ENCODE measurements around the gene SUGCT. TPM values are rescaled to one million over a fixed set of nuclear protein-coding genes. Genes with fewer than 3 reads are reported as not detected.

Gene SUGCT
- total and polyA plus RNA-seq, 5 donors from 2014 or later: 0.52 to 3.1 (median 1.5) TPM; not detected in 1

- Histone ChIP-seq H3K4me3 (ENCODE audit: low read depth, low read length) (no peak overlapping the region), H3K9me3 (ENCODE audit: control insufficient read depth in 2 of 2, low read length in 2 of 2) (no peaks in the 10 kb centered on the region), H3K27ac (ENCODE audit: insufficient read depth, low read length, poor library complexity, severe bottlenecking) (no peak overlapping the region), H3K27me3 (ENCODE audit: control insufficient read depth, insufficient read depth, low read length) (no peaks in the 10 kb centered on the region), H3K36me3 (ENCODE audit: control insufficient read depth, insufficient read depth, low read length) (no peaks in the 10 kb centered on the region), H3K4me1 (ENCODE audit: control insufficient read depth, insufficient read depth, low read length, poor library complexity, severe bottlenecking) (no peaks in the 10 kb centered on the region)
- H3K27ac Mint-ChIP-seq: no peak overlapping the region
- no peaks in the 10 kb centered on the region for H3K4me1 Mint-ChIP-seq
- ATAC-seq (ENCODE audit: low read depth in 2 of 2) (no peak), DNase-seq (no peak)
- peaks cover 0 to 1% (median 0%) of the 10 kb centered on the region in 7 donors for H3K9me3 Mint-ChIP-seq
- H3K36me3 Mint-ChIP-seq: peaks cover 3% of the 10 kb centered on the region
- H3K4me3 Mint-ChIP-seq: no peak overlapping the region
- no peaks in the 10 kb centered on the region for H3K27me3 Mint-ChIP-seq
Measured at GRCh38 chr7:40186586-40186985, 51.8 kb downstream of the SUGCT start.

DNA sequence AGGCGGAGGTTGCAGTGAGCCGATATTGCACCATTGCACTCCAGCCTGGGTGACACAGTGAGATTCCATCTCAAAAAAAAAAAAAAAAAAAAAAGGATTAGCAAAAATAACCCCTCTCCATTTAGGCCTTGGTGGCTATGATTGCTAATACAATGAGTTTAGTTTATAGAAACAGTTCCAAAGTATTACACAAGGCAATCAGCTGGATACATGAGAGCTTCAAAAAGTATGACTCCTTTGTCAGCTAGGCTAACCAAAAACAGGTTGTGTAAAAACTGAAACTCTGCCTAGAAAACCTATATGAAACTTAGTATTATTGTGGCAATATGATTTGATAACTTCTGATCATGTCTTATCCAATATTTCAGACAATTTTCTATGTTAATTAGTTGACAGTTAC lies 57.2 kb downstream of the SUGCT start:
- no peaks in the 10 kb centered on the region for H3K27me3 Mint-ChIP-seq
- H3K36me3 Mint-ChIP-seq: no peaks in the 10 kb centered on the region
- H3K9me3 Mint-ChIP-seq: no peaks in the 10 kb centered on the region
- no peak overlapping the region for H3K4me3 ChIP-seq (ENCODE audit: low read depth, low read length)
- no peaks in the 10 kb centered on the region for H3K4me1 ChIP-seq (ENCODE audit: control insufficient read depth, insufficient read depth, low read length, poor library complexity, severe bottlenecking)
- H3K36me3 ChIP-seq (ENCODE audit: control insufficient read depth, insufficient read depth, low read length): no peaks in the 10 kb centered on the region
- no peaks in the 10 kb centered on the region for H3K27me3 ChIP-seq (ENCODE audit: control insufficient read depth, insufficient read depth, low read length)
- ATAC-seq (ENCODE audit: low read depth in 2 of 2) (no peak), DNase-seq (no peak)
- no peak overlapping the region for H3K27ac Mint-ChIP-seq
- no peak overlapping the region for H3K4me3 Mint-ChIP-seq
- H3K27ac ChIP-seq (ENCODE audit: insufficient read depth, low read length, poor library complexity, severe bottlenecking): no peak overlapping the region
- H3K4me1 Mint-ChIP-seq: no peaks in the 10 kb centered on the region
- no peaks in the 10 kb centered on the region for H3K9me3 ChIP-seq (ENCODE audit: control insufficient read depth in 2 of 2, low read length in 2 of 2)

GRCh38 chr7:40194745-40195144 lies 59.9 kb downstream of the SUGCT start:
- no peak overlapping the region for H3K4me3 Mint-ChIP-seq
- H3K36me3 Mint-ChIP-seq: no peaks in the 10 kb centered on the region
- no peaks in the 10 kb centered on the region for H3K4me1 Mint-ChIP-seq
- H3K9me3 Mint-ChIP-seq: no peaks in the 10 kb centered on the region
- DNase-seq (no peak), ATAC-seq (ENCODE audit: low read depth in 2 of 2) (no peak)
- no peak overlapping the region for H3K27ac ChIP-seq (ENCODE audit: insufficient read depth, low read length, poor library complexity, severe bottlenecking)
- H3K9me3 ChIP-seq (ENCODE audit: control insufficient read depth in 2 of 2, low read length in 2 of 2): no peaks in the 10 kb centered on the region
- no peaks in the 10 kb centered on the region for H3K27me3 ChIP-seq (ENCODE audit: control insufficient read depth, insufficient read depth, low read length)
- H3K27me3 Mint-ChIP-seq: no peaks in the 10 kb centered on the region
- H3K4me1 ChIP-seq (ENCODE audit: control insufficient read depth, insufficient read depth, low read length, poor library complexity, severe bottlenecking): no peaks in the 10 kb centered on the region
- H3K36me3 ChIP-seq (ENCODE audit: control insufficient read depth, insufficient read depth, low read length): no peaks in the 10 kb centered on the region
- H3K4me3 ChIP-seq (ENCODE audit: low read depth, low read length): no peak overlapping the region
- H3K27ac Mint-ChIP-seq: no peak overlapping the region

DNA sequence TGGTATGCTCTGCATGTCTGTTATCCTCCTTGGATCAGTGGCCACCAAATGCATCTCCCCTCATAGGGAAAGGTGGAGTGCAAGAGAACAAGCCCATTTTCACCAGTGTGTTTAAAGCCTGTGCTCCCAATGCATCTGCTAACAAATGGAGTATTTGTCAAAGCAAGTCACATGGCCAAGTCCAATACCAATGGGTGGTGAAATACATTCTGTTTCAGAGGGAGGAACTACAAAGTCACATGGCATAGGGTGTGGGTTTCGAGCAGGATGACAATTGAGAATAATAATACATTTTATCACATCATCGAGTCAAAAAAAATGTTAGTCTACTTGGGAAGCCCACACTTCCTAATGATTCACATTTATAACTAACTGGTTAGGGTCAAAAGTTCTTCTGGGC lies 62.7 kb downstream of the SUGCT start:
- H3K4me3 ChIP-seq (ENCODE audit: low read depth, low read length): no peak overlapping the region
- H3K4me1 ChIP-seq (ENCODE audit: control insufficient read depth, insufficient read depth, low read length, poor library complexity, severe bottlenecking): no peaks in the 10 kb centered on the region
- no peak overlapping the region for H3K27ac ChIP-seq (ENCODE audit: insufficient read depth, low read length, poor library complexity, severe bottlenecking)
- H3K36me3 ChIP-seq (ENCODE audit: control insufficient read depth, insufficient read depth, low read length): no peaks in the 10 kb centered on the region
- ATAC-seq (ENCODE audit: low read depth in 2 of 2) (no peak), DNase-seq (no peak)
- no peaks in the 10 kb centered on the region for H3K9me3 ChIP-seq (ENCODE audit: control insufficient read depth in 2 of 2, low read length in 2 of 2)
- no peaks in the 10 kb centered on the region for H3K27me3 ChIP-seq (ENCODE audit: control insufficient read depth, insufficient read depth, low read length)
- Mint-ChIP-seq H3K36me3 (no peaks in the 10 kb centered on the region), H3K4me3 (no peak overlapping the region), H3K9me3 (no peaks in the 10 kb centered on the region), H3K4me1 (no peaks in the 10 kb centered on the region), H3K27ac (no peak overlapping the region), H3K27me3 (no peaks in the 10 kb centered on the region)

DNA sequence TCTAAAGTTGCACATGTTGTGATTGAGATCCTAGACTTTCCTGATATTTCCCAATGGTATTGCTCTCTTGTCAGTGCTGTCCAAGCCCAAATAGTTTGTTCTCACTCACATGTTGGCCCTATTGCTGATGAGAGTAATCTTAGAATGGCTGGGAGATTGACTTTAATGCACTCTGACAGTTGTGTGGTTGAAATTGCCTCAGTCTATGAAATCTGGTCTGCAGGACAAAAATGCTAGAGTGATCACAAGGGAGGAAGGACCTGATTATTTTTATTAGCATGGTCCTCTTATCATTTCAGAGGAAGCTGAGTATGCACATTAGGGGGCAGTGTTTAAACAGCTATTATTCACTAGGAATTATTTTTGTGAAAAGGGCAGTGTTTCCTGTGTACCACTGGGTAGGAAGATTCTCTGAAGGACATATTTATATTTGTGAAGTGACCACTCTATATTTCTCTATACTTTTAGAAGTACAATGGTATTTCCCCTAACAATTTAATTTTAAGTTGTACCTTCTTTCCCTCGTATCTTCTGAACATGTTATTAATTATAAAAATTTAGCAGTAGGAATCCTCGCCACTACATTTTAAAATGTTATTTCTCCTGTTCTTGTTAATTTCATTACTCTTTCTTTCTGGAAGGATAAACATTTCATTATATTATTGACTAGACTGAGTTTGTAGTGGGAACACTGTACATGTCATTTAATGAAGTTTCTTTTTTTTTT lies 64.4 kb downstream of the SUGCT start:
- DNase-seq (no peak), ATAC-seq (ENCODE audit: low read depth in 2 of 2) (no peak)
- H3K27me3 ChIP-seq (ENCODE audit: control insufficient read depth, insufficient read depth, low read length): no peaks in the 10 kb centered on the region
- no peaks in the 10 kb centered on the region for H3K9me3 ChIP-seq (ENCODE audit: control insufficient read depth in 2 of 2, low read length in 2 of 2)
- Mint-ChIP-seq H3K9me3 (no peaks in the 10 kb centered on the region), H3K36me3 (no peaks in the 10 kb centered on the region), H3K4me1 (no peaks in the 10 kb centered on the region), H3K27ac (no peak overlapping the region), H3K27me3 (no peaks in the 10 kb centered on the region), H3K4me3 (no peak overlapping the region)
- no peak overlapping the region for H3K27ac ChIP-seq (ENCODE audit: insufficient read depth, low read length, poor library complexity, severe bottlenecking)
- H3K4me3 ChIP-seq (ENCODE audit: low read depth, low read length): no peak overlapping the region
- H3K36me3 ChIP-seq (ENCODE audit: control insufficient read depth, insufficient read depth, low read length): no peaks in the 10 kb centered on the region
- no peaks in the 10 kb centered on the region for H3K4me1 ChIP-seq (ENCODE audit: control insufficient read depth, insufficient read depth, low read length, poor library complexity, severe bottlenecking)

GRCh38 chr7:40200791-40201190 lies 66.0 kb downstream of the SUGCT start:
- Mint-ChIP-seq H3K27ac (no peak overlapping the region), H3K9me3 (no peaks in the 10 kb centered on the region), H3K4me3 (no peak overlapping the region), H3K27me3 (no peaks in the 10 kb centered on the region), H3K36me3 (no peaks in the 10 kb centered on the region), H3K4me1 (no peaks in the 10 kb centered on the region)
- H3K27me3 ChIP-seq (ENCODE audit: control insufficient read depth, insufficient read depth, low read length): no peaks in the 10 kb centered on the region
- DNase-seq: no peak
- no peaks in the 10 kb centered on the region for H3K4me1 ChIP-seq (ENCODE audit: control insufficient read depth, insufficient read depth, low read length, poor library complexity, severe bottlenecking)
- no peaks in the 10 kb centered on the region for H3K9me3 ChIP-seq (ENCODE audit: control insufficient read depth in 2 of 2, low read length in 2 of 2)
- no peak overlapping the region for H3K4me3 ChIP-seq (ENCODE audit: low read depth, low read length)
- H3K27ac ChIP-seq (ENCODE audit: insufficient read depth, low read length, poor library complexity, severe bottlenecking): no peak overlapping the region
- no peak for ATAC-seq (ENCODE audit: low read depth in 2 of 2)
- H3K36me3 ChIP-seq (ENCODE audit: control insufficient read depth, insufficient read depth, low read length): no peaks in the 10 kb centered on the region

DNA sequence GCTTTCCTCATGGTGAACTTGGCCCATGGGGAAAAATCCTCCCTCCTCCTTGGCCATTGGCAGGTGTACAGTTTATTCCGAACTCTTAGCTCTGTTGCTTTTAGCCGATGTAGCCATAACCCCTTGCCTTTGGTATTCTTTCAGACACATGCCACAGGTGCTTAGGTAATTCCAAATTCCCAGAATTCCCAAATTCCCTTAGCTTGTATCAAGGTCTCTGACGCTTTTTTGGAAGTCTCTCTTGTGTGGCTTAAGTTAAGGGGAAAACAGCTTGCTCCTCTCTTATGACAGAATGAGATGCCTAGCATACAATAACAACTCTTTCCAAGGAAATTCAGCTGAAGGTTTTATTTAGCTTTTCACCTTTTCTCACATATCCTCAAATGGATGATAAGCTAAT lies 68.0 kb downstream of the SUGCT start:
- no peak overlapping the region for H3K4me3 Mint-ChIP-seq
- no peak overlapping the region for H3K27ac Mint-ChIP-seq
- H3K4me3 ChIP-seq (ENCODE audit: low read depth, low read length): no peak overlapping the region
- ATAC-seq (ENCODE audit: low read depth in 2 of 2) (no peak), DNase-seq (no peak)
- no peaks in the 10 kb centered on the region for H3K36me3 Mint-ChIP-seq
- no peak overlapping the region for H3K27ac ChIP-seq (ENCODE audit: insufficient read depth, low read length, poor library complexity, severe bottlenecking)
- no peaks in the 10 kb centered on the region for H3K27me3 Mint-ChIP-seq
- H3K36me3 ChIP-seq (ENCODE audit: control insufficient read depth, insufficient read depth, low read length): no peaks in the 10 kb centered on the region
- no peaks in the 10 kb centered on the region for H3K27me3 ChIP-seq (ENCODE audit: control insufficient read depth, insufficient read depth, low read length)
- no peaks in the 10 kb centered on the region for H3K4me1 Mint-ChIP-seq
- H3K9me3 ChIP-seq (ENCODE audit: control insufficient read depth in 2 of 2, low read length in 2 of 2): no peaks in the 10 kb centered on the region
- H3K9me3 Mint-ChIP-seq: no peaks in the 10 kb centered on the region
- no peaks in the 10 kb centered on the region for H3K4me1 ChIP-seq (ENCODE audit: control insufficient read depth, insufficient read depth, low read length, poor library complexity, severe bottlenecking)

DNA sequence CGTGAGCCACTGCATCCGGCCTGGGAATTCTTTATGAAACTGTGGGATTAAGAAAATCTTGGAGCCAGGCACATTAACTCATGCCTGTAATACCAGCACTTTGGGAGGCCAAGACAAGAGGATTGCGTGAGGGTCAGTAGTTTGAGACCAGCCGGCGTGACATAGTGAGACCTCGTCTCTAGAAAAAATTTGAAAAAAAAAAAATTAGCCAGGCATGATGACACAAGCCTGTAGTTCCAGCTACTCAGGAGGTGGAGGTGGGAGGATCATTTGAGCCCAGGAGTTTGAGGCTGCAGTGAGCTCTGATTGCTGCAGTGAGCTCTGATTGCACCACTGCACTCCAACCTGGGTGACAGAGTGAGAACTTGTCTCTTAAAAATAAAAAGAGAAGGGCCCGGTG lies 69.8 kb downstream of the SUGCT start:
- no peak overlapping the region for H3K27ac Mint-ChIP-seq
- no peaks in the 10 kb centered on the region for H3K9me3 ChIP-seq (ENCODE audit: control insufficient read depth in 2 of 2, low read length in 2 of 2)
- H3K4me3 ChIP-seq (ENCODE audit: low read depth, low read length): no peak overlapping the region
- no peaks in the 10 kb centered on the region for H3K4me1 ChIP-seq (ENCODE audit: control insufficient read depth, insufficient read depth, low read length, poor library complexity, severe bottlenecking)
- no peaks in the 10 kb centered on the region for H3K36me3 ChIP-seq (ENCODE audit: control insufficient read depth, insufficient read depth, low read length)
- ATAC-seq (ENCODE audit: low read depth in 2 of 2): no peak
- H3K4me3 Mint-ChIP-seq: no peak overlapping the region
- no peak overlapping the region for H3K27ac ChIP-seq (ENCODE audit: insufficient read depth, low read length, poor library complexity, severe bottlenecking)
- no peaks in the 10 kb centered on the region for H3K9me3 Mint-ChIP-seq
- H3K27me3 Mint-ChIP-seq: no peaks in the 10 kb centered on the region
- DNase-seq: no peak
- H3K36me3 Mint-ChIP-seq: no peaks in the 10 kb centered on the region
- H3K4me1 Mint-ChIP-seq: no peaks in the 10 kb centered on the region
- no peaks in the 10 kb centered on the region for H3K27me3 ChIP-seq (ENCODE audit: control insufficient read depth, insufficient read depth, low read length)

Data from CD4-positive, CD25-positive, alpha-beta regulatory T cell (primary cell).